Epidermal melanocyte (primary cell): ENCODE results near the gene TRAF4.
"Not testable (repeated sequence)": the region's sequence is repeated elsewhere in the genome, so short reads cannot be mapped to it uniquely, and the experiment has no call there.

Experiments
- DNase-seq: peaks from one replicate; pipeline ENCODE4 v3.0.0; 2011; ENCODE audit warnings: low spot score; ENCODE audit not compliant: insufficient read length

TRAF4 gene

GRCh38 chr17:28777178-28777577 is 33.4 kb downstream of the TRAF4 start:
- no peak for DNase-seq

- not testable (repeated sequence) for DNase-seq
These were observed 35.8 kb downstream of the TRAF4 start for GRCh38 chr17:28779601-28780000.

GRCh38 chr17:28783161-28783560 is 39.4 kb downstream of the TRAF4 start:
- no peak for DNase-seq

GRCh38 chr17:28788100-28788499 is 44.3 kb downstream of the TRAF4 start:
- no peak for DNase-seq

- DNase-seq, result no peak
These were observed 49.3 kb downstream of the TRAF4 start for GRCh38 chr17:28792877-28793661.

- DNase-seq, result not testable (repeated sequence)
These were observed 51.1 kb downstream of the TRAF4 start for GRCh38 chr17:28794846-28795441.

GRCh38 chr17:28796062-28796461 is 52.3 kb downstream of the TRAF4 start:
- no peak for DNase-seq
